G401 (cell line): ENCODE data around the gene DBX1. TPM values are rescaled to one million over a fixed set of nuclear protein-coding genes. Genes with fewer than 3 reads are reported as not detected.

ENCODE experiments used
- total RNA-seq: library from RNA; depleted of rRNA; stranded (reverse); fragments of >200 nt; shearing (Covaris generic); gene quantifications from 2 replicates; pipeline ENCODE4 v1.2.3, GENCODE V29; 2014; rRNA removed

Gene DBX1
- total RNA-seq, 1 experiment from 2014 or later = not detected

Other genes starting within 250 kb of the DBX1 start
- gene HTATIP2, start 203.2 kb upstream of the DBX1 start, total RNA-seq = not detected in 2 replicates
- 30.9 and 53.6 TPM in 2 replicates for gene PRMT3, start 227.2 kb upstream of the DBX1 start, total RNA-seq